ENCODE results near the gene PRUNE2.

The PRUNE2 gene

DNA sequence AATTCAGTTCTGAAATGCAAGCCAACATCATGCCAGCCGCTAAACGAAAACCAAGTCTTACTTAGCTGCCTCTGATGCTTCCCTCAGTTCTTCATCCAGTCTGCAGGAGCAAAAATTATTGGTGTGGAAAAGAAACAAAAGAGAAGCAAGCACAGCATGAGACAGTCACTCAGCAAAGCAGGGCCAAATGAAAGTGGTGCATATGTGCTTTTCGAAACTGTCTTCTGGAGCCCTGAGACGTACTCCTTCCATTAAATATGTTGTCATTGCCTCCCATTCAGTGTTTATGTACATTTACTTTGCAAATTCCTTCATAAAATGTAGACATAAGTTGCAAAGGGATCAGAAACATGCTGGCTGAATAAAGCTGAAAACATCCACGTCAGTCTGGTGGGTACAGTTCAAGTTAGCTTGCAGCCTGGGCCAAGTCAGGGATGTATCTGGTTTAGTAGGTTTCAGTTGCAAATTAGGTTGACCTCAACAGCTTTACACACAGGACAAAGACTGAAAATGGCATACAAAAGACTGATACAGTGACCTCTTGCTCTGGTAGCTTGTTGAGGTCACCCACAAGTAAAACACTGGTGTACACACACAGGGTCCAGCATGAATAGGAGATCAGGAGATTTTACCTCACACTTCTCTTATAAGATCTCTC is 281.4 kb downstream of the PRUNE2 start:
- peak; percentile 29 for DNase-seq (ENCODE audit: low read depth)

DNA sequence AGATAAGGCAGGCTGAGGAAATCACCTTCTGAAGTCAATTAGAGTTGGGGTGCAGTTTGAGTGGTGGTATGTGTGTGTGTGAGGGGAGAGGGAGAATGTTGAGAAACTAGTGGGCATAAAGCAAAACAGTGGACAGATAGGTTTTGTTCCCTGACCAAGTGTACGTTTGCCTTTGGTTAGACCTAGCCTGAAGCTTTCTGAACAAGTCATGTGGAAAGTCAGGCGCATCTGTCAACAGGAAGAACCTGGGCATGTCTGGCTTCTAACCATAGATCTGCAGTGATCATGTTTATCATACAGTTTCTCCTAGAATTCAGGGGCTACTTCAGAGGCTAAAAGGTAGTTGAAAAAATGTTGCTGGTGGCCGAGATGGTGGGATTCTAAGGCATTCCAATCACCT is 284.9 kb downstream of the PRUNE2 start:
- DNase-seq (ENCODE audit: low read depth) = no peak

- DNase-seq (ENCODE audit: low read depth) = peak; percentile 31
Observed at GRCh38 chr9:76620581-76620980, 285.3 kb downstream of the PRUNE2 start.

DNA sequence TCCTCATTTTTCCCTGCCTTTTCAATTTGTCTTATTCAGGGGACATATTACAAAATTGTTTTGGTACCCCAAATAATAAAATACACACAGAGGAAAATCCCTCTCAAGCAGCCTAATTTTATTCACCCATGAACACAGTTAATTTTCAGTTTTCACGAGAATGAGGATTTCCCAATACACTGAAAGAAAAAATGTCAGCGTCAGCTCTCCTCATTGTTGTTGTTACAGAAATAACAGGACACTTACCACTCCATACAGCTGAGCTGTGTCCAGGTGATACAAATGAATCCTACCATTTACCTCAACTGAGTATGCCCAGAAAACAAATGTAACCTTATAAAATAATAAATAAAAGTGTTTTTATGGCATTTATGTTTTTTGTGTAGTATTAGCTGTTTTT is 286.3 kb downstream of the PRUNE2 start:
- DNase-seq (ENCODE audit: low read depth) = peak; percentile 88

DNA sequence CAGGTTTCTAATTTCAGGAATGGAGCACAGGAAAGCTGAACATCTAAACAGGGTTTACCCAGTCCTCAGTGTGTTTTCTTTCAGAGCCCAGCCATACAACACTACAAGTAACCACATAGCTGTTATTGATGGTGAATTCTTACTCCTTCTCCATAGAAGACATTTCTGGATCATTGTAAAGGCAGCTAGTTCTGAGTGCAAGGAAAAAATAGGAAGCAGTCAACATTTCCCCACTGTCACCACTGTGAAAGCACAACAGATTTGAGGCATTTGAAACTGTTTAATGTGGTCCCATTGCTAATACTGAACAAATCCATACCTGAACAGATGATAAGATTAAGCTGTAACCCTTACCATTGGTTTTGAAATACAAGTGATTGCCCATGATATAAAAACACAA is 286.7 kb downstream of the PRUNE2 start:
- DNase-seq (ENCODE audit: low read depth) = no peak

- DNase-seq (ENCODE audit: low read depth) = peak; percentile 96
Observed at GRCh38 chr9:76618762-76619161, 287.2 kb downstream of the PRUNE2 start.

GRCh38 chr9:76617497-76618175 is 288.3 kb downstream of the PRUNE2 start:
- DNase-seq (ENCODE audit: low read depth) = no peak

DNA sequence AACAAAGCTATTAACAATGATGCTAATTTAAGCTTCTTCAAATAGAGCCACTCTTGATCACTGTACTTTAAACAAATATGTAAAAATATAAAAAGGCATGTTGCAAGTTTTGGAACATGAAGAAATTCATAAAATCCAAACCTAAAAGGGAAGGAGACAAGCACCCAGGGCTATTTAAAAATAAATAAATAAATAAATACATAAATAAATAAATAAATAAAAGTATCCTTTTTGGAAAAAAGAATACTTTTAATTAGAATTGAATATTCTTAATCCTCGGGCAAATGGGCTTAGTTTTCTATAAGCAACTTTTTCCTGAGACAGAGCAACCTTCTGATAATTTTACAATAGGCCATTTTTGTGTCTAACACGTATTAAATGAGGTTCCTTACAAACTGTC is 289.1 kb downstream of the PRUNE2 start:
- DNase-seq (ENCODE audit: low read depth) = no peak

DNA sequence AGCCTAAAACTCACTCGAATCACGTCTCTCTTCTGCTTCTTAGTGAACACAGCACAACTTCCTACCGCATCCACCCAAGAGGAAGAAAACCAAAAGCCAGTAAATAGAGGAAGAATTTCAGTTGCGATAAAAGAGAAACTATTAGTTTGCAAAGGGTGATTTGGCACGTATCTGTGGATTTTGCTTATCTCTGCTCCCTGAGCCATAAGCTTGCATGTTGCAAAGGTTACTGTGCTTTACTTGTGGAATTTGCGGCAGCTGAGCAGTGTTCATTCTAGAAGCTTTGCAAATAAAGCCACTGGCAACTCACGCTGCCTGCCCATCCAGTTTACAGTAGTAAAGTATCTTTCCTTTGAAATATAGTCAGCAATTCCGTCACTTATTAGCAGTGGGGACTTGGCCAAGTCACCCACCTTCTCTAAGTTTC is 290.7 kb downstream of the PRUNE2 start:
- DNase-seq (ENCODE audit: low read depth) = no peak

GRCh38 chr9:76613974-76614373 is 291.9 kb downstream of the PRUNE2 start:
- DNase-seq (ENCODE audit: low read depth) = no peak

DNA sequence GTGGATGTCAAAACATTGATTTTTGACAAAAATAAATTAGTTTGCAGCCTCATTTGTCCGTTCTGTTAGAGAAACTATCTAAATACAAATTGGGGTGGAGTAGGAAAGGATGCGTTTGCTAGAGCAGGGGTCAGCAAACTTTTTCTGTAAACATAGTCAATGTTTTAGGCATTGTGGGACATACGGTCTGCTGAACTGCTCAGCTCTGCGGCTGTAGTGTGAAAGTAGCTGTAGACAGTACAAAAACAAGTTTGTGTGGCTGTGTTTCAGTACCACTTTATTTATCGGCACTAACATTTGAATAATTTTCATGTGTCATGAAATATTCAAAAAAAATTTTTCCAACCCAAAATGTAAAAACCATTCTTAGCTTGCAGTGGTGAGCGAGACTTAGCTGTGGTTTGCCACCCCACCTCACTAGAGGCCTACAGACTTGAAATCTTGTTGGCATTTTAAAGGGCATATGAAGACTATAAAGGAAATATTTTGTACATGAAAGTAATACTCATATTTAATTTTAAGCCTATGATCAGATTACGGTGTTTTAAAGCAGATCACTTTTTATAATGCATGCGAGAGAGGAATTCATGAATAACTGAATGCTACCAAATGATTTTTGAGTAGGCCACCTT is 292.6 kb downstream of the PRUNE2 start:
- no peak for DNase-seq (ENCODE audit: low read depth)

DNA sequence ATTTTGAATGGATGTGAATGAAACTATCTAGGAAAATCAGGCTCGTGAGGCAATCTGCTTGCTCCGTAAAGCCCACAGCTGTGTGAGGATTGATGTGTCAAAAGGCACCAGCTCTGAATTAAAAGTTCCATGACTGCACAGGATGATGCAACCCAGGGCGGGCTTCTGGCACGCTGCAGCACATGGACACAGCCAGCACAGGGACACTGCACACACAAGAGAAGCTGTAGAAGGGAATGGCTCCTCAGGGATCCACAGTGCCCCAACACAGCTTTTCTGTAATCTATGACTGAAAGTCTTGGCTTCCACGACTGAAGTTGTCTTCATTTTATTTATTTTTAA is 295.9 kb downstream of the PRUNE2 start:
- DNase-seq (ENCODE audit: low read depth) = peak; percentile 92

GRCh38 chr9:76609285-76610010 is 296.5 kb downstream of the PRUNE2 start:
- DNase-seq (ENCODE audit: low read depth) = no peak

- DNase-seq (ENCODE audit: low read depth) = no peak
Observed at GRCh38 chr9:76608575-76609273, 297.2 kb downstream of the PRUNE2 start.

GRCh38 chr9:76607730-76608436 is 298.0 kb downstream of the PRUNE2 start:
- no peak for DNase-seq (ENCODE audit: low read depth)

DNA sequence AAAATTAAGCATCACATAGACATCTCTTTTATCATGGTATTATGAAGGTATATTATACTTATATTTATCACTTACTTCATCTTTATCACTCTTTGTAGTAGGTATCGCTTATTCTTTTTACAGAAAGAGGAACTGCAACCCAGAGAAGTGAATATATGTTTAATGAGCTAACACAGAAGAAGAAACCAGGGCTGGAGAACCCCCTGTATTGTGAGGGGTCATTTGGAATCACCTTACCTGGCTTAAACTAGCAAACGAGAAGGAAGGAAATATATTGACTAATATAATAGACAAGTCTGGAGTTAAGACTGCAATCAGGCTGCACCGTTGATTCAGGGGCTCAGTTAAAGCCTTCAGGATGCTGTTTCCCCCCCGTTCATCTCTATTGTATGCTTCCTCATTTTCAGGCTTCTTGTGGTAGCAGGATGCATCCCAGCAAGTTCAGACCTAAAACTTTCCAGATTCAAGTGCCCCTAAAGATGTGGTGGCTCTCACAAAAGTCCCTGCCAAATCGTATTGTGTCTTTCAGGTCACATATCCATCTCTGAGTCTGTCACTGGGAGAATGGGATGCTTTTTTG is 300.5 kb downstream of the PRUNE2 start:
- no peak for DNase-seq (ENCODE audit: low read depth)

DNA sequence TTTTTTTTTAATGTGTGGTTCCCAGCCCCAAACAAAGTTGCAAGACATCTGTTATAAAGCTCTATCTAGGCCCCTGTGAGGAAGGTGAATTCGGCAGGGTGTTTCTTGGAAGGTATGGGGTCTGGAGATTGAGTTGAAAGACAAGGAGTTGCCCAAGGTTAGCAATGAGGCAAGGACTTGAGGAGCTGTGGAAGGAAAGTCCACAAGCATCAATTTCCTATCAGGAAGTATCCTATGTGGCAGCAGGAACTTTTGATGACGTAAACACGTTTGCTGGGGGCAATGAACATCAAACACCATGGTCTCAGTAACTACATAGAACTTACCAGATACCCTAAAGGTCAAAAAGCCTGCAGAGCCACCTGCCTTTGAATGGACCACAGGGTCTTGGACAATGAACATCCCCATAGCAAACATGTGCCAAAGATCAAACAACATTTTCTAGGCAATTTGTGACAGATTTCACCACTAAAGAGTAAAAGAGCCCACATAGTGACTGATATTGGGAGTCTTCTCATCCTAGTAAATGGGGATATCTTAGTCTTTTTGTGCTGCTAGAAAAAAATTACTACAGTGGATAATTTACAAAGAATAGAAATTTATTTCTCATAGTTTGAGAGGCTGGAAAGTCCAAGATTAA is 301.9 kb downstream of the PRUNE2 start:
- DNase-seq (ENCODE audit: low read depth) = no peak

DNA sequence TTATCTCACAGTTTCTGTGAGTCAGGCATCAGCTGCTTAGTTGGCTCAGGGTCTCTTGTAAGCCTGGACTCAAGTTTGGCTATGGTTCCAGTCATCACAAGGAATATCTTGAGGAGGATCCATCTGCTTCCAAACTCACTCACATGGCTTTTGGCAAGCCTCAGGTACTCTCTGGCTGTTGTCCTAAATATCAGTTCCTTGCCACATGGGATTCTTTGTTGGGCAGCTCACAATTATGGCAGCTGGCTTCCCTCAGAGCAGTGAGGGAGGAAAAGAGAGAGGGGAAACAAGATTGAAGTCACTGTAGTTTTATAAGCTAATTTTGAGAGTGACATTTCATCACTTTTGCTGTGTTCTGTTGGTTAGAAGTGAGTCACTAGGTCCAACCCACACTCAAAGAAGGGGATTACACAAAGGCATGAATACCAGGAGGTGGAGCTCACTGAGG is 302.4 kb downstream of the PRUNE2 start:
- DNase-seq (ENCODE audit: low read depth) = peak; percentile 71

- DNase-seq (ENCODE audit: low read depth) = no peak
Observed at GRCh38 chr9:76602199-76602598, 303.7 kb downstream of the PRUNE2 start.

DNA sequence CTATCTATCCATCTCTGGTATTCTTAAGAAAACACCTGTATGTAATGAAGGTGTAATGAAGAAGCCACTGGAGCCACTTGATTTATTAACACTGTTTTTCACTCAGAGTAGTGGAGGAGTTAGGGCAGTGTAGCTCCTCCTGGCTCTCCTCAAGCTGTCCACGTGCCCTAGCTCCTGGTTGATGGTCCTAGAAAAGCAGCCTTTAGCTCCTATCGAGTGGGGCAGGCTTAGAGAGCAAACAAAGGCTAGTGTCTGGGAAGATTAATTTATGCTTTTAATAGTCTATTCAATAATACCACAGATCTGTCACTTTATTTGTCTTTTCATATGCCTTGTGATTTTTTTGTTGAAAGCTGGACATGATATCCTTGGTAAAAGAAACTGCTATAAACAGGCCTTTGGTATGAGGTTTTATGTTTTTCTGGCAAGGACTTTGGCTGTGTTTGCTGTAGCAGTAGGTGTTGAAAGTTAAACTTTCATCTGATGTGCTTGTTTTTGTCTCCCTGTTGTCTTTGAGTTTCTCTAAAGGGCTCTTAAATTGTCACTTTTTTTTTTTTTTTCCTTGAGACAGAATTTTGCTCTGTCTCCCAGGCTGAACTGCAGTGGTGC is 305.8 kb downstream of the PRUNE2 start:
- no peak for DNase-seq (ENCODE audit: low read depth)
